Bronchial epithelial cell (primary cell): Measurements from ENCODE around the gene PLPP1. TPM values are rescaled to one million over a fixed set of nuclear protein-coding genes. Genes with fewer than 3 reads are reported as not detected.

ENCODE experiments used
- DNase-seq: peaks from one replicate; pipeline ENCODE4 v3.0.0-alpha.2; 2010; ENCODE audit warnings: low read depth
- FAIRE-seq: peaks from 2 replicates; lab custom pipeline; 2011; peaks lifted over from hg19 to GRCh38; lab: Jason Lieb, UNC
- H3K27me3 ChIP-seq: 2 replicates; pipeline ENCODE4 v1.5.1; 2011; ENCODE audit warnings: low read length; ENCODE audit not compliant: control insufficient read depth, insufficient read depth
- H3K36me3 ChIP-seq: 2 replicates; pipeline ENCODE4 v1.5.1; 2011; ENCODE audit warnings: low read length; ENCODE audit not compliant: control insufficient read depth, insufficient read depth
- H3K4me3 ChIP-seq: 2 replicates; pipeline ENCODE4 v1.5.1; 2011; ENCODE audit warnings: mild to moderate bottlenecking, low read depth, low read length, control low read depth
- CTCF ChIP-seq: IDR thresholded peaks from 2 replicates; pipeline ENCODE4 v1.5.1; 2011; ENCODE audit warnings: mild to moderate bottlenecking, moderate library complexity, low read length, control low read depth, inconsistent platforms; ENCODE audit not compliant: insufficient read depth, severe bottlenecking
- total RNA-seq: library from RNA; depleted of rRNA; stranded (reverse); fragments of >200 nt; gene quantifications from 2 replicates; pipeline ENCODE4 v1.2.1, GENCODE V29; 2014

The PLPP1 gene
- total RNA-seq, 1 donor from 2014 or later: 17.6 TPM

DNA sequence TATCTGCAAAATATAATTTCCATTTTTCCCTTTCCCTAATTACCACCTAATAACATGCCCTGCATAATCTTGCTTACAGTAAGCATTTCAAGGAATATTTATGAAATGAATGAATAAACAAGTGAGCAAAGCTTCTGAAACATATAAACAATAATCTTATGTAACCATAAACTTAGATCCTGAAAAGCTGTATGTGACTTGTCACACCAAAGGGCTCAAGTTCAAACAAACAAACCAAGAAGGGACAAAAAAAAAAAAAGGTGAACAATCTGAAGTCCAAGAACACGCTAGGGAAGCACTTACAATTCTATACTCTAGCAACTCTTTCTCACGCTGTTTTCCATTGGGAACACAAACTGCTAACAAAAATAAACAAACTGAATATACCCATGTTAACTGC, 36.3 kb downstream of the PLPP1 start:
- no peak overlapping the region for H3K4me3 ChIP-seq
- DNase-seq (no peak), FAIRE-seq (no peak)
- H3K27me3 ChIP-seq: no peaks in the 10 kb centered on the region
- no peaks in the 10 kb centered on the region for H3K36me3 ChIP-seq
- no peak for TF ChIP-seq CTCF

- no peaks in the 10 kb centered on the region for H3K27me3 ChIP-seq
- no peak for TF ChIP-seq CTCF
- FAIRE-seq: no peak
- H3K36me3 ChIP-seq: no peaks in the 10 kb centered on the region
- no peak overlapping the region for H3K4me3 ChIP-seq
- DNase-seq: no peak
Observed at GRCh38 chr5:55497712-55498111, 37.1 kb downstream of the PLPP1 start.

- H3K4me3 ChIP-seq: no peak overlapping the region
- no peak for TF ChIP-seq CTCF
- H3K36me3 ChIP-seq: no peaks in the 10 kb centered on the region
- DNase-seq (no peak), FAIRE-seq (no peak)
- no peaks in the 10 kb centered on the region for H3K27me3 ChIP-seq
Observed at GRCh38 chr5:55495216-55495615, 39.5 kb downstream of the PLPP1 start.

DNA sequence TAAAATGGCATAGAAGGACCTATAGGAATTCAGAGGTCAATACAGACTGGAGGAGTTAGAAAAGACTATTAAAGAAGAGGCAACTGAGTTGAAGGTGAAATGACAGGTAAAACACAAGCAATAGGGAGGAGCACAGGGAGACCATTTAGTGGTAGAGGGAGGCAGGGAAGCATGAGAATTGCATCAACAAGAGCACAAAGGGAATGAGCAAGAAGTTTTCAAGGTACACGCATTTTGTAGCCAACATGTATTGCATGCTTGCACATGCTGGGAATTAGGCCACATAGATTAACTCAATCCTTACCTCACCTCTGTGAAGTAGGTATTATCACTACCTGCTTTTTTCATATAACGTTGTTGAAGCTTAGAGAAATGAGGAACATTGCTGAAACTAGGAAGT, 42.3 kb downstream of the PLPP1 start:
- Histone ChIP-seq H3K27me3 (no peaks in the 10 kb centered on the region), H3K4me3 (no peak overlapping the region), H3K36me3 (no peaks in the 10 kb centered on the region)
- peak; percentile 79 for DNase-seq
- FAIRE-seq: no peak
- TF ChIP-seq CTCF: no peak

DNA sequence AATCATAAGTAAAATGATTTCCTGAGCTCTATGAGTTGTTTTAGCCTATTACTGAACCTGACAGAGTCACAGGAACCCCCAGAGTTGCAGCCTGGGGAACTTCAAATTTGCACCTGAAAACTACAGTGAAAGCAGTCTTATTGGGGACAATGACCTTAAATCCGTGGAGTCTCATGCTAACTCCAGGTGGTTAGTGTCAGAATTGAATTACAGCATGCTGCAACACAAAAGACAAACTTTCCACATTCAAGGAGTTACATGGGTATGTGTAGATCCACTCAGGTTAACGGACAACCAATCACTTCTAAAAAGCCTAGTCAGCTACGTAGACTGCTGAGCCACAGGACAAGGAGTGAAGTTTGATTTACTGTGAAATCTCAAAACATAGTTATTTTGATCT, 49.7 kb downstream of the PLPP1 start:
- FAIRE-seq: no peak
- Histone ChIP-seq H3K4me3 (no peak overlapping the region), H3K27me3 (no peaks in the 10 kb centered on the region), H3K36me3 (no peaks in the 10 kb centered on the region)
- no peak for TF ChIP-seq CTCF
- DNase-seq: no peak

GRCh38 chr5:55484531-55484930, 50.2 kb downstream of the PLPP1 start:
- Histone ChIP-seq H3K27me3 (no peaks in the 10 kb centered on the region), H3K36me3 (no peaks in the 10 kb centered on the region), H3K4me3 (no peak overlapping the region)
- FAIRE-seq: no peak
- no peak for TF ChIP-seq CTCF
- no peak for DNase-seq
